Measurements from ENCODE around the gene IL1RAPL1.

IL1RAPL1 gene

DNA sequence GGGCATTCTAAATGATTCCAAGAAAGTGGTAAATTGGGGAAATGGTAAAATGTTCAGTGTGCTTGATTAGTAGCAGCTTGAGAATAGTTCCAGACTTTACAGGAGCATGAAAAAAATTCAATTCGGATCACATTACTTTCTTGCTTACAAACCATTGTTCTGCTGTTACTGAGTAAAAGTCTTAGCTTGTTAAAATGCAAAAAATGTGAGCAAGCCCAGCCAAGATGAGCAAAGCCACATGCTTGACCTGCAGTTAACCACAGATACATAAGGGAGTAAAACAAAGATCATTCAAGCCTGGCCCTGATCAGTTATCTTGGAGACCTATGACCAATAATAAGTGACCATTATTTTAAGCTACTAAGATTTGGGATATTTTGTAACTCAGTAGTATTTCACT, 1065.2 kb downstream of the IL1RAPL1 start:
- DNase-seq (ENCODE audit: low spot score) = no peak

DNA sequence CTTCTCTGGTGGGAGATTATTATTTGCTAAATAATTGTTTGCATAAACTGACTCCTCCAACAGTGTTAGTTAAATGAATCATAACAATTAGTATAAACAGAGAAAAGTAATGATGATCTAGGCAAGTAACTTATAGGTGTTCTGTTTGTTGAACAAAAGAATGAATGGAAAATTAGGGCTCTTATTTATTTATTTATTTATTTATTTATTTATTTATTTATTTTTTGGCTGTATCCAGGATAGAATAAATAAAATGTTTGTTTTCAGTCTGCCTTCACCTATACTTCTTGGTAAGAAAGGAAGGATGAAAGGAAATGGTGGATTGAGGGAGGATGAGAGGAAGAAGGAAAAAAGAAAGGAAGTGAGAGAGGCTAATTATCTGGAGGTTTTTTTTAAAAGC, 1066.5 kb downstream of the IL1RAPL1 start:
- no peak for DNase-seq (ENCODE audit: low spot score)

DNA sequence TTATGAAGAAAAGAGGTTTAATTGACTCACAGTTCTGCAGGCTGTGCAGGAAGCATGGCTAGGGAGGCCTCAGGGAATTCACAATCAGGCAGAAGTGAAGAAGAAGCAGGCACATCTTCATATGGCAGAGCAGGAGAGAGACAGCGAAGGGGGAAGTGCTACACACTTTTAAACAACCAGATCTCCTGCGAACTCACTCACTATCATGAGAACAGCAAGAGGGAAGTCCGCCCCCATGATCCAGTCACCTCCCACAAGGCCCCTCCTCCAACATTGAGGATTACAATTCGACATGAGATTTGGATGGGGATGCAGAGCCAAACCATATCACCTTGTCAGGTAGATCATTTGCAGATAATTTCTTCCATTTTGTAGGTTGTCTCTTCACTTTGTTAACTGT, 1072.7 kb downstream of the IL1RAPL1 start:
- no peak for DNase-seq (ENCODE audit: low spot score)

DNA sequence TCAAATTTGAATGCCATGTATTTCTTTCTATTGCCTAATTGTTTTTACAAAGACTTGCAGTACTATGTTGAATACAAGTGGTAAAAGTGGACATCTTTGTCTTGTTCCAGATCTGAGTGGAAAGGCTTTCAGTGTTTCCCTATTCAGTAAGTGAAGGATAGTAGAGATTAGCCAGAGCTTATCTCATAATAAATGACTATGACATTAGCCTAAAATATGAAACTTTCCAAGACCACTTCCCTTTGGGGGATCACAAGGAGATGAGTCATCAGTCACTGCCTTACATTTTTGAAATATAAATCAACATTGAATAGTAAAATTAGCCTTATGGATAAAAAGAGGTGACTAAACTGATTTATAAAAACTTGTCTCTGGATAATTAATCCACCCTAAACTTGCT, 1074.0 kb downstream of the IL1RAPL1 start:
- no peak for DNase-seq (ENCODE audit: low spot score)

GRCh38 chrX:29662101-29662500, 1074.9 kb downstream of the IL1RAPL1 start:
- no peak for DNase-seq (ENCODE audit: low spot score)

DNA sequence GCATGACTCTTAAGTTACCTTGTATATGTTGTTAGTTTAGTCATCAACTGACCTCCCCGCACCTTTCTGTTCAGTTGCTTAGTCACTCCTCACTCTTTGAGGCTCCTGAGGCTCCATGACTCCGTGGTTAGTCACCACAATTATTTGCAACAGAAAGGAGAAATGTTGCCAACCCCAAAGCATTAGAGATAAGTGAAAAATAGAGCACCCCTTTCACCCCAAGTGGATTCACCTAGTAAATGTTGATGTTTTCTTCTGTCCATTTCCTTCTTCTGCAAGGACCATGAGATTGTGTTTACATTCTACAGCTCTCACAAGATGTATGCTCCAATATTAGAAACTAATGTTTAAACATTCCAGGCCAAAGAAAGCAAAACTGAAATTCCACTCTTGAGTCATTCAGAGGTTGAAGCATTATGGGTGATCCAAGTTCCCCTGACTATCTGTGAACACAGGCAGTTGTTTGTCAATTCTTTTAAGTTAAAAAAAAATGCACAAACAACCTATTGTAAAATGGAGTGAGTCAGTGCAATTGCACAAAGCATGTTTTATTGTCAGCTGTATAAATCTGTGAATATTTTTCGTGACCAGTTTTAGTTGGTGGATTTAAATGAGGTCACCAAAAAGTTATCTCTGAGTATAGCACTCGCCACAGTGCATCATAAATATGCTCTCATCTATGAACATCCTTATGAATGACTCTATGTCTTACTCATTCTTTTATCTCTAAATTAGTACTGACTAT, 1075.7 kb downstream of the IL1RAPL1 start:
- DNase-seq (ENCODE audit: low spot score) = peak; percentile 93

GRCh38 chrX:29665532-29665931, 1078.3 kb downstream of the IL1RAPL1 start:
- no peak for DNase-seq (ENCODE audit: low spot score)

DNA sequence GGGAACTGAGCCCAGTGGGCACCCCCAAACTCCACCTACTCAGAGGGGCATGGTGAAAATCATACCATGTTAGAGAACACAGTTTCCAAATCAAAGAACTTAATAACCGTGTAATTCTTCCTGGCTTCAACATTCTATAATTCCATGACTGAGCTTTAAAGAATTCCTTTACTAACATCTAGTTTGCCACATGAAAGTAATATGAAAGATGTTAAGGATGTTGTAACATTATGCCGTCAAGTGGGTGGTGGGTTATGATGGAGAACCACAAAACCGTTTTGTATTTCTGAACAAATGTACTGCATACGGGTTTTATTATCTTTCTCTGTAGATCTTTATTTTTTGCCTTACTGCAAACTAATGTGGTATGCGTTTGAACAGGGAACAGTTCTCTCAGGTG, 1079.1 kb downstream of the IL1RAPL1 start:
- no peak for DNase-seq (ENCODE audit: low spot score)

DNA sequence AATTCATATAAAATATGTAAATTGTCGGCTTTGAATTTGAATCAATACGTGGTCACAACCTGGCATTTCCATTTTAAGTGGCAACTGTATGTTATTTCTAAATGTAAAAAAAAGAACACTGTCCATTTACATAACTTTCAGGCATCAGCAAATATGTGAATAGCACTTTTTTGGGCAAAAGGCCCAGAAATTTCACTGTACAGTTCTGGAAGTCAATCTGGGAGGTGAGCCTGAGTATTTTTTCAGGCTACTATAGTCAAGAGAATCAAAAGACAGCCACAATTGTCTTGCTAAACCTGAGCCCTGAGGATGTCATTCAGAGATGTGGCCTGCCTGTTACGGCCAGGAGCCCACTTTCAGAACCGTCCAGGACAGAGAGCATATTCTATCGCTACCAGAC, 1084.2 kb downstream of the IL1RAPL1 start:
- DNase-seq (ENCODE audit: low spot score) = no peak

DNA sequence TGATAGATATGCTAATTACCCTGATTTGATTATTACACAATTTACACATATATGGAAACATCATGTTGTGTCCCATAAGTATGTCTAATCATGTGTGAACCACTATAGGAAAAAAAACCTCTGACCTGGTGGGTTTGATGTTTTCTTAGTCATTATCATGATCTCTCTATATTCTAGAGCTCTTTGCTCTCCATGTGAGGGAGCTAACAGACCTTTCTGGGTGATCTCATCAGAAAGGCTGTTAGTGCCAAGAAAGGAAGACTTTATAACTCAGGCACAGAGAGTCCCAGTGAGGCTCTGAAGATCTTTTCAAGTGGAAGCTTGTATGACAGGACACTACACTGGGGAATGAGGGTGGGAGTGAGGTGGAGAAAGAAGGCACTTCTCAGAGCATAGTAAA, 1100.4 kb downstream of the IL1RAPL1 start:
- peak; percentile 73 for DNase-seq (ENCODE audit: low spot score)

DNA sequence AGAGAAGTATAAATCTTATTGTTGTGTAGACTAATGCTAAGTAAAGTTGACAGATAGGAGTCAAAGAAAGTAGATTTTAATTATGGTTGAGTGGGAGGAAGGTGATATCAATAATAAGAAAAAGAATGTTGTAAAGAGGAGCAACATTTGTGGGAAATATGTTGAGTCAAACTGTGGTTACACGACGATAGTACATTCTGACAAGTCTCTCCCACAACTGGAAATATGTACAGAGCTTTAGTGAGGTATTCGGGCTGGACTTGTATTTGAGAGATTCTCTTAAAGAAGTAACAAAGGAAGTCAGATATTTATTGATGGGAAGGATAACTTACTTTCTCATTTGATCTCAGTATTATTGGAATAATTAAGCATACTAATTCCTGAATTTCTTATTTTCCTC, 1102.8 kb downstream of the IL1RAPL1 start:
- no peak for DNase-seq (ENCODE audit: low spot score)

DNA sequence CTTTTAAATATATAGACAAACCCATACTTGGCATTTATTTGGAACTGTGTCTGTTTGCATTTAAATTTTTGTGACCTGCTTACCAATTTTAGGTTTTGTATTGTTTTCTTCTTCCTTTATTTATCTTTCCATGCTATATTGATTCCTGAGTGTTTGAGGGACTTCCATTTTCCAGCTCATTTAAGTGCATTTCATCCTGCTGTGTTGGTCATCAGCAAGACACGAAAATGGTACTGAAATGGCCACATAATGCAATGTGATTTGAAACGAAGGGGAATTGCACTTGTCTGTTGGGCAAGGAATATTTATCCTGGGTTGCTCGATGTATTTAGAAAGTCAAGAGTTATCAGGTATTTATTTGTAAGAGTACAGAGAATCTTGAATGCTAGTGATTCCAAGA, 1103.8 kb downstream of the IL1RAPL1 start:
- no peak for DNase-seq (ENCODE audit: low spot score)

- DNase-seq (ENCODE audit: low spot score) = no peak
Measured at GRCh38 chrX:29693912-29694311, 1106.7 kb downstream of the IL1RAPL1 start.

- DNase-seq (ENCODE audit: low spot score) = no peak
Measured at GRCh38 chrX:29699239-29699638, 1112.0 kb downstream of the IL1RAPL1 start.

GRCh38 chrX:29707088-29707487, 1119.8 kb downstream of the IL1RAPL1 start:
- DNase-seq (ENCODE audit: low spot score) = no peak

DNA sequence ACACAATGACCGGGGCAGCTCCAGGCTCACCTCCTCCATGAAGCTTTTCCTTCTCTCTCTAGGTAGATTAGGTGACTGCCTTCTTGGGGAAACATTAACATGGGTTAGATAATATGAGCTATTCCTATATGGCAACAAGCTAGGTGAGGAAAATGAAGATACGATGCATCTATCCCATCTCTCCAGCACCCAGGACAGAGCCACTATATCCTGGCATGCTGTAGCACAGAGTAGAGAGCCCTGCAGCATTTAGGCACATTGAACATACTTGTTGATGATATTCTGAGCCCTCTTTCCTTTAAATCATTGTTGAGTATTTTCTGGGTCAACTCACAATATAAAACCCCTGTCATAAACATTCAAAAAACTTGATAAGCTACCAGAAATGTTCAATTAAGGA, 1133.9 kb downstream of the IL1RAPL1 start:
- DNase-seq (ENCODE audit: low spot score) = no peak

DNA sequence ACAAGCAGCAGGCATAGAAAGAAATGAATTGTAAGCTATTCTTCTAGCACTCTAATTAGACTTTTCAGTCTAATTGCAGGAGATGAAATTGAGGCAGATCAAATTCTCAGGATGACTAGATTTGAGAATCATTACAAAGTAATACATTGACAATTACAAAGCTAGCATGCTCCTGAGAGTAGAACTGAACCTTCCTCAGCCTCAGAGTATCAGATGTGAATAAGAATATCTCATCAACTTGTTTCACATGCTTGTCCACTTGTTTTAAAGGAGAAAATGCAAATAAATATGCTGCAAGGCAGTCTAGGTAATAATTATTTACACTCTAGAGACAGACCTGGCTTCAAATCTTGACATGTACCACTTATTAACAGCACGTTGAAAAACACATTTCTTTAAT, 1137.1 kb downstream of the IL1RAPL1 start:
- no peak for DNase-seq (ENCODE audit: low spot score)

- peak; percentile 88 for DNase-seq (ENCODE audit: low spot score)
Measured at GRCh38 chrX:29726811-29727210, 1139.6 kb downstream of the IL1RAPL1 start.

GRCh38 chrX:29728639-29729038, 1141.4 kb downstream of the IL1RAPL1 start:
- DNase-seq (ENCODE audit: low spot score) = no peak

- no peak for DNase-seq (ENCODE audit: low spot score)
Measured at GRCh38 chrX:29744966-29745365, 1157.7 kb downstream of the IL1RAPL1 start.

DNA sequence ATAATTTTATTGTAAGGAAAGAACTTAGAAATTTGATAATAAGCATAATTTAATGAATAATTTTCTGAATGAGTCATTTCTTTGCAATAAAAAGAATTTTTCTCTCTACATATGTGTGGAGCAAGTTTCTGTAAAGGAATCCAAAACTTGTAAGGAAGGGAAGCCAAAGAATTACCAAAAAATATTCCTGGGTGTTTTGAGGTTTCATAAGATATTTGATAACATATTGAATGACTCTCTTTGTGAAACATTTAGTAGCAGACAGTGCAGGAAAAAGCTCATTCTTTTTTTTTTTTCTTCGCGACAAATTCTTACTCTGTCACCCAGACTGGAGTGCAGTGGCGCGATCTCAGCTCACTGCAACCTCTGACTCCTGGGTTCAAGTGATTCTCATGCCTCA, 1159.1 kb downstream of the IL1RAPL1 start:
- DNase-seq (ENCODE audit: low spot score) = no peak

- peak; percentile 77 for DNase-seq (ENCODE audit: low spot score)
Measured at GRCh38 chrX:29762006-29762405, 1174.8 kb downstream of the IL1RAPL1 start.

GRCh38 chrX:29775890-29776289, 1188.6 kb downstream of the IL1RAPL1 start:
- no peak for DNase-seq (ENCODE audit: low spot score)

DNA sequence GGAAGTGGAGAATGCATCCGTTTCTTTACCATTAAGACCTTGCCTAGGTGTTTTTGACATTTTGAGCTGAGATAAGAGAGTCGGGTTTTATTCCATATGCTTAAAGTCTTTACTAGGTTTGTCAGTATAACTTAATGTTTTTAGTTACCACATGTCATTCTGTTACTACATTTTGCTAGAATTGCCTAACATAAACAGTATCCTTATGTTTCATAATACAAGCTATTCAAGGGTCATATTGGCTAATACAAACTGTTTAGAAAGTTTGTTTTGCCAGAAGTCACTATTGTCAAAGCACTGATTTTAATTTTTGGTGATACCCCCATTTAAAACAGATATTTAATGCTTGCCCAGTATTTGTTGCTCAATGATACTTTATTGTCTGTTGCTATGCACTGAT, 1200.4 kb downstream of the IL1RAPL1 start:
- DNase-seq (ENCODE audit: low spot score) = no peak

All from pons (tissue), 1 donor.